NCI-H1436 treated with DMSO at 0.1 percent for 48 hours (cell line): ENCODE measurements around the gene CCDC148.
"Not testable (repeated sequence)": the region's sequence is repeated elsewhere in the genome, so short reads cannot be mapped to it uniquely, and the experiment has no call there.

ENCODE experiments used
- DNase-seq: peaks from one replicate; lab custom pipeline; 2025; lab: John Stamatoyannopoulos, UW

Gene CCDC148

DNA sequence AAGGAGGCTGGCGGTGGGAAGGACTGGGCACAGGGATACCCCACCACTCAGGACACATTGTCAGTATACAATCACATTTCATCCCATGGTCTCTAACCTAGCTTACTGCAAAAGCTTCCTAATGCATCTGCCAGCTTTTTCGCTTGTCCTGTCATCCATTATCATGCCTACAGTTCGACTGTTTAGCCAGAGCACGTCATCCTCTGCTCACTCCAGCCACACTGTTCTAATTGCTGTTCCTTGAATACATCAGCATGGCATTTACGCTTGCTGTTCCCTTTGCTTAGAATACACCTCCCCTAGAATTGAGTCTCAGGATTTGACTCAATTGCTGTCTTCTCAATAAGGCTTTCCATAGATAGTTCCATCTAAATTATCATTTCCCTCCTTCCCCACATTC is 166.3 kb downstream of the CCDC148 start:
- DNase-seq: no peak

DNA sequence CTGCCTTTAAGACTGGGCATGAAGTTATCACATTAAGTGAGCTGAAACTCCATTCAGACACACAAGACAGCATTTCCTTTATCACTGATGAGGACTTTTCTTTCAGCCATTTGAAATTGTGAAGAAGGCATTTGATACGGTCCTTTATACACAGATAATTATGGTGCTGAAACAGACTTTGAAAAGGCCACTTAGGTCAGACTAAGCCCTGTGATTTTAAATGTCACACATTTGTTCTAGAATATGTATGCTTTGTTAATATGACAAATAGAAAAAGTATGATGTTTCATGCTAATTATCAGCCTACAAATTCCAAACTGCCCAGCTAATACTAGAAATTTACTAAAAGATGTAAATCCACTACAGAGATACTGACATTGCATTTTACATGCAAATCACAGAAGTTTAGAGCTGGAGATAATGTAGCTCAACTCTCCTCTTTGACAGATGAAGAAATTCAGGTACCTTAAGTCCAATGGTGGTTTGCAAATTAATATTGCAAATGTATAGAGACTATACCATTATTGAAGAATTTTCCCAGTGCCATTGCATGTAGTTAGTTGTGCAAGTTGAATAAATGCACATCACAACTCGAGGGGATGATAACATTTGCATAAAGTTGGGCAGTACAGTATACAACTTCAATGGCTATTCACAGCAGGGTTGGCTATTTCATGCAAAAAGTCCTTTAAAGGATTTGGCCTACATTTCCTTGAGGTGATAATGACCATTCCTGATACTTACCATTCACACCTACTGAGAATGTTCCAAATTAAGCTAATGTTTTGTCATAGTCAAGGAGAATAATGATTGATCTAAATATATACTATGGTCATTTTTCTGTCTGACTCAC is 179.7 kb downstream of the CCDC148 start:
- DNase-seq: no peak

DNA sequence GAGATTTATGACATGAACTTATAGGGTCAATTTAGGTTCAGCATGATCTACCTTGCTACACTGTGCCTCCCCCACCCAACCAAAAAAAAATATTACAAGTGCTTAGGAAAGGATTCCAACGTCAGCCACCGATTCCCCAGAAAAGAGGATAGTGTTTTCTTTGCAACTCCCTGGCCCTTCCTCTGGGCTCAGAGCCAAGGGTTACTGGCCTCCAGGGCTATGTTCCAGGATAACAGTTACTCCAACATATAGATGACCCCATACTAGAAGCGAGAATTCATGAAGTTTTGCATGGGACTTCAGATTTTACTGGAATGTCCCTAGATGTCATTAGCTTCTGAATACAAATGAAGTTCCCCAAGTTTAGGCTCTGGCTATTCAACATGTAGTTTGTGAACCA is 182.8 kb downstream of the CCDC148 start:
- no peak for DNase-seq

DNA sequence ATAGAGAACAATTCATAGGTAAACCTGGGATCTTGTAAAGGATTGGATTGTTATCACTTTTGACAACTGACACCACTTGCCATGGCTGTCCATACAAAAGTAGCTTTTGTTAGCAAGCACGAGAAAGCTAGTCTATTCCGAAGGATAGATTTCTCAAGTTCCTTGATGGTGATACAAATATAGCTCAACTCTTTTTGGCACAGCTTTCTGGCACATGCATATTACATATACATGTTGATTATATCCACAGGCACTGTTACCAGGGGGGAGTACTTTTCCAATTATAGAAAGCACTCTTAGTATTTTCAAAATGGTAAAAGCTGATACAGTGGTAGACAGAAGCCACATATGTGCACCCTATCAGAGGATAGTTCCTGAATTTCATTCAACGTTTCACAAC is 186.0 kb downstream of the CCDC148 start:
- no peak for DNase-seq

DNA sequence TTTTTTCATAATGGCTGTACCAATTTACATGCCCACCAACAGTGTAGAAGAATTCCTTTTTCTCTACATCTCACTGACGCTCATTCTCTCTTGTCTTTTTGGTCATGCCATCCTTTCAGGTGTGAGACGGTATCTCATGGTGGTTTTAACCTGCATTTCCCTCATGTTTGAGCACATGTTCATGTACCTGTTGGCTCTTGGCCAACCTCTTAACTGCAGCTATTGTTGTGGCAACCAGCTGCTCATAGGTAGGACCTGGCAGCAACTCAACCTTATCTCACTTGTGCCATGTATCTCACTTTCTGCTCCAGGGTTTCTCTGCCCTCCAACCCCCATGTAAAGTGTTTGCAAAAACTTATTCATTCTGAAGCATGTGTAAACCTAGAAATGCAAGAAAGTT is 187.4 kb downstream of the CCDC148 start:
- DNase-seq: no peak

DNA sequence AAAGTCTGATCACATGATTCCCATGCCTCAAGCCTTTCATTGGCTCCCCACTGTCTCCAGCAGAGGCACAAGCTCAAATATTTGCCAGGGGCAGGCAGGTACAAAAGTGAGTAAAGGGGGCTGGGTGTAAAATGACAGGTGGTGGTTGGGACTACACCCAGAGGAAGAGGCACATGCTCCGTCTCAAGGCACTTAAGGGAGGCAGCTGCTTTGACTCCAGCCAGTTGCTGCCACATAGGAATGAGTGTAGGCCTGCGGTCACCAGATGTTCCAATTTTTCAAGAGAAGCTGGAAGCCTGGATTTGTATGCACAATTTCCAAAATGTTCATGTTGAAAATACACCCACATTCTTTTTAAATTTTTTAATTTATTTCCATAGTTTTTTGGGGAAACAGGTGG is 190.4 kb downstream of the CCDC148 start:
- no peak for DNase-seq

DNA sequence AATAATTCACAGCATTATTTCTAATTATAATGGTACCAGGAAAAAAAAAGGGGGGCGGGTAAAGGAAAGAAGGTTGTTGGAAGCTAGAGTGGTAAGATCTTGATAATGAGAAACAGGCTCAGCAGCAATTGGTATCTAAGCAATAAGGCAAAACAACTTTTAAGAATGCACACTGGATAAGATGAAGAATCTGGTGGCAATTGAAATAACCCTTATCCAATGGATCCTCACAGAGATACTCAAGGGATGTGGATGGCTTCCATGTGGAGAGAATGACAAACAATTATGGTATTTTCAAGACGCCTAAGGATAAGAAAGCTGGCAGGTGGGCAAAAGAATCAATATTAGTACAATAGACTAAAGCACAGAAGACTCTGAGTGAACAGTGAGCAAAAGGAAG is 201.3 kb downstream of the CCDC148 start:
- no peak for DNase-seq

DNA sequence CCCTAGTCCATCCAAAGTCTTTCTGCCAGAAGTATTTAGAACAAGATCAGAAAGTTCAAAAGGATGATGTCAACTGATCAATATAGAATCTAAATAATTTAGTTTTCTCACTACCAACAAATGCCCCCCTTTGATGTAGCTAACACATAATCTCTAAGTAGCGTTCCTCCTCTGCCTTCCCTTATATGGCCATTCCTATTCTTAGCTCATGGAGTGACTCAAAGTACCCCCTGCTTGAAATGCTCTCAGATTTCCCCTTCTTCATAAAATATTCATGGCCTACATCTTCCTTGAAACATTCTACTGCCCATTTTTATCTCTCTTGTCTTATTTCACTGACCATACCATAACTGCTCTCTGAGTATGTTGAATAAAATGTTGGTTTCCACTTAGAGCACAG is 203.4 kb downstream of the CCDC148 start:
- no peak for DNase-seq

DNA sequence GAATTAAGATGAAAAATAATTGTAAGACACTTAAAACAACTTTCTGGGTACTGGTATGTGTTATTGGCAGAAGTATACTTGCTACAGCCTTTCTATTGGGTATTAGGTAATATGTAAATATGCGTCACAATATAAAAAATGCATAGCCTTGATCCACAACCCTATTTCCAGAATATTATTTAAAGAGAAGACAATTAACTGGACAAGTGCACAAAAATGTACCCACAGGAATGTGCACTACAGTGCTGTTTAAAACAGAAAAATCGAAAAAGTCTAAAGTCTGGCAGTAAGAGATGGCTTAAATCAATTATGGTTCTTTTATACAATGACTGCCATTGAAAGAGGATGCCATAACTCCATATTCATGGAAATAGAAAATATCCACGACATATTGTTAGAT is 205.2 kb downstream of the CCDC148 start:
- no peak for DNase-seq

DNA sequence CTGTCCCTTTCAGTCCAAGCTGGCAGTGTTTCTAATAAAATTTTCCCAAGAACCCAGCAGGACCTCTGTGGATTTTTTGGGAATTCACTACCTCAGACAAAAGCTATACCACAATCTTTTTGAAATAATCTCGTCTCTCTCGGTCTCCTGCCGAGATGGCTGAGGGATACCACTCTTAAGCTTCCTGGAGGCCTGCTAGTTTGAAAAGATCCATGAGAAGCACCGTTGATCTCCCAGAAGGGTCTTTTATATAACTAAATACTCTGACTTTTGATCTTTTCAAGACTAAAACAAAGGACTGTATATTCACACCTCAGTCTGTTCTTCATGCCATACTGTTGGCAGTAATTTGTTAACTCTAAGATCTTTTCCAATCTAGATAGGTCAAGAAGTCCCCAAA is 213.2 kb downstream of the CCDC148 start:
- DNase-seq: no peak

DNA sequence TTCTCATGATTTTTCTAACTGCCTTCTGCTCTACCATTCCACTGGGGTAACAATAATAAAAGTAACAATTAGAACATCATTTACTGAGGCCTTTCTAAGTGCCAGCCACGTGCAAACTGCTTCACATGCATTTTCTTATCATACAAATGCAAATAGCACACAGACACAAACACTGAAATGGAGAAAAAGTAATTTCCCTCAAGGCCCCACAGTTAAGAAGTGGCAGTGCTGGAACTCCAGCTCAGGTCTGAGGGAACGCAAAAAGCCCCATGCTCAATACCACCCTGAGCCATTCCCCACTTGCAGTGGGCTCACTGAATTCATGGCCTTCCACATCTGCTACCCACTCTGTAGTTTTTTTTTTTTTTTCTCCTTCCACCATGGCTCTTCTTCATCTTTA is 214.3 kb downstream of the CCDC148 start:
- no peak for DNase-seq

DNA sequence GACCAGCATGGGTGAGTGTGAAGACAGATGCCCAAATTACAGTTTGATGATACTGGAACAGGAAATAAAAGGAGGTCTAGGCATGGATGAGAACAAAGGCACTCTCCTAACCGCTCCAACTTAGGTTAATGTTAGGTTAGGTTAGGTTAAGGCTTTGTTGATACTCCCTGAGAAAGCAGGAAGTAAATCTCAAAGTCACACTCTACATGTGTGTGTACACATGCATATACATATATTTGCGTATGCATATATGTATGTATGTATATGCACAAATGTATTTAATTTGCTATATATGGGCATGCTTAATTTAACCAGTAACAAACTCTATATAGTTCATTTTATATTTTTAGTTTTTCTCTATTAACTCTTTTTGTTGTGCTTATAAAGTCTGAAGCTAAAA is 215.6 kb downstream of the CCDC148 start:
- DNase-seq: no peak

DNA sequence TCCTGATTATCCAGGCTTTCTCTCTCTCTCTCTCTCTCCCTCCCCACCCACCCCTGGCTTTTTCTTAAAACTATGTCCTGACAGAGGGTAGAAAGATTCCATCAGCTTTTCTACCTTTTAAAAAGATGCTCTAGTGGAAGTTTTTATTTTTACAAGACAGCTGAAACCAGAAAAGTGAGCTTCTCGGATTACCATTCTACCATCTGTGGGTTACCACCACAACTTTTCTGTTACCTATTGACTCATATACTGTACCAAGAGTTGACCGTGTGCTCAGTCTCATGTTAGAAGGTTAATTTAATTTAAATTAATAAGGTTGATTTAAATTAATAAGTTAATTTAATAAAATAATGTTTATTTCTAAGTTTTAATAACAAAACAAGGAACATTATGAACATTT is 217.3 kb downstream of the CCDC148 start:
- no peak for DNase-seq

DNA sequence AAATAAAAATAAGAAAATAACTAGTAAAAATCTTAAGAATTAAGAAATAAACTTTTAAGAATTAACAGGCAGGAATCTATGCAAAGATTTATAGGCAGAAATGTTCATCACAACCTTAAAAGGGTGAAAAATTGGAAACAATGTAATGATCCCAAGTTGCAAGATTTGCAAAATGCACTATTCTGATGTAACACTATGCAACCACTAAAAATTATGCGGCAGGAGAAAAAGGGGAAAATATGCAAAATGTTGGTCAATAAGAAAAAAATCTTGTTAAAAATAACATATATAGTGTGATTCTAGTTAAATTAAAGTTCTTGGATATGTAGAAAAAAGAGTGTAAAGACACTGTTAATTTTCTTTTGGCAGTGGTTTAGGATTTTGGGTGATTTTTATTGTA is 222.1 kb downstream of the CCDC148 start:
- no peak for DNase-seq

DNA sequence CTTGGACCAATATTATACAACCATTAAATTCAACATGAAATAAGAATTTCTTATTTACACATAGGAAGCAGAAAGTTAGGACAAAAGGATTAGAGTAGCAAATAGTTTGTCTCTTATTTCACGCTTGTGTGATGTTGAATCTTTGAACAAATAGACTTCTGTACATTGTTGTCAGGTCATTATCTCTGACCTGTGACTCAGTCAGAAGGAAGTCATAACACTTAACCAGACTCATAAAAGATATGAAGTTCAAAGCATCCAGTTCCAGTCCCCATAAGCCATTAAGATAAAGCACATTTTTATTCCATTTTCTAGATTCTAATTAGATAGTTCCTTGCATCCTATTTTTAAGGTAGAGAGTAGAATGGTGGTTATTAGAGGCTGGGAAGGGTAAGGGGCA is 224.1 kb downstream of the CCDC148 start:
- DNase-seq: no peak

DNA sequence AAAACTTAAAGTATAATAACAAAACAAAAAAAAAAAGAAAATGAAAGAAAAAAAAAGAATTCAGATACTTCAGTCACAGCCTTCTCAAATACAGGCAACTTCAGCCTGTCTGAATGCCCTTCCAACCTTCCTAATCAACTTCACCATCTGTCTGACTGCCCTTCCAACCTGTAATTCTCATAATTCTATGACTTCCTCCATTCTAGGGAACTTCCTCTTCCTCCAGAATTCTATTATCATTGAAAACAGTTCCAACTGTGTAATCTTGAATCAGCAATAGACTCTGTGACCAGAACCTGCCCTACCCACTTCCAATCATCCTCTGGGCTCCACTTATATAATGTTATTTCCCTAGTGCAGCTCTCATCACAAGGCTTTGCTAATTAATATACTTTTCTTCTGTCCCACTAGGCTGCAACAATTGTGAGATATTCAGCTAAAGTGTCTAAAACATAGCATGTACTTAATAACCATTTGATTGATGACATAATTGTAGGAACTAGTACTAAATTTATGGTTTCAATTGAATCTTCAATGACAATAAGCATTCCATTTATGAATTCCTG is 227.5 kb downstream of the CCDC148 start:
- no peak for DNase-seq

DNA sequence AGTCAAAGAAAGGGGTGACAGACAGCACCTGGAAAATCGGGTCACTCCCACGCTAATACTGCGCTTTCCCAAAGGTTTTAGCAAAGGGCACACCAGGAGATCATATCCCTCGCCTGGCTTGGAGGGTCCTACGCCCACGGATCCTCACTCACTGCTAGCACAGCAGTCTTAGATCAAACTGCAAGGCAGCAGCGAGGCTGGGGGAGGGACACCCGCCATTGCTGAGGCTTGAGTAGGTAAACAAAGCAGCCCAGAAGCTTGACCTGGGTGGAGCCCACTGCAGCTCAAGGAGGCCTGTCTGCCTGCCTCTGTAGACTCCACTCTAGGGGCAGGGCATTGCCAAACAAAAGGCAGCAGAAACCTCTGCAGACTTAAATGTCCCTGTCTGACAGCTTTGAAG is 233.5 kb downstream of the CCDC148 start:
- not testable (repeated sequence) for DNase-seq

DNA sequence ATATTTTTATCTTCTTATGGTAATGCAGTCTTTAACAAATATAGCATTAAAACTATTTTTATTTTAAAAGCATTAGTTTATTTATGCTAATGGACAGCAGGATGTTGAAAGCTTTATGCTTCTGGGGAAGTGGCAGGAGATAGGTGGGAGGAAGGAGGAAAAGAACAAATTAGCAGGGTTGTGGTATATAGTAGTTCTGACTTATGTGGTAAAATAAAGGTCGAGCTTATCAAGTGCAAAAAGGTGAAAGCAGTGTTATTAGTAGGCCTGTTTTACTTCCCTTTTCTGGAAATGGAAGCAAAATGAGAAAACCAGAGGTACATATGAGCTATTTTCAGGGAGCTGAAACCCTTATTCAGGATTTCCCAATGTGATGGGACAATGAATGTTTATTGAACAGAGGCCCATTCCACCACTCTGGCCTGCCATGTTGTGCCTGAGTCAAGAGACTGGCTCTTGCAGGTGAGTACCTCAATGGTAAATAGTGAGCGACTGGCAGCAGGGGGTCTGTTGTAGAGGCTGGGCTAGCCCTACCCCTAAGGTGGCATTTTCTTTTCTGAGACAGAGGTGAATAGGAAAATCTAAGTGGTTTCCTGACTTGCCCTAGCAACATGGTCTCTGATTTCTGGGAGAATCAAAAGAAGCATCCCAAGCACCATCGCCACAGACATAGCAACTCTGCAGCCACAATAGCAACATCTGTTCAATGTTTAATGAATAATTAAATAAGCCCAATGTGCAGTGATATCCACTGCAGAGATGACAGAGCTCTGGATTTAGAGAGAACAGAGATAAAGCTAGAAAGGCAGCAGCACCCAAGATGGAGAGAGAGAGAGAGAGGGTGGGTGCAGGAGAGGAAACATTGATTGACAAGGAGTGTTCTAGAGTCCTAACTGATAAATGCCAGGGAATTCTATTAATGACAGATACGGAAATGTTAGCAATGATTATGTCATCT is 235.2 kb downstream of the CCDC148 start:
- DNase-seq: no peak

DNA sequence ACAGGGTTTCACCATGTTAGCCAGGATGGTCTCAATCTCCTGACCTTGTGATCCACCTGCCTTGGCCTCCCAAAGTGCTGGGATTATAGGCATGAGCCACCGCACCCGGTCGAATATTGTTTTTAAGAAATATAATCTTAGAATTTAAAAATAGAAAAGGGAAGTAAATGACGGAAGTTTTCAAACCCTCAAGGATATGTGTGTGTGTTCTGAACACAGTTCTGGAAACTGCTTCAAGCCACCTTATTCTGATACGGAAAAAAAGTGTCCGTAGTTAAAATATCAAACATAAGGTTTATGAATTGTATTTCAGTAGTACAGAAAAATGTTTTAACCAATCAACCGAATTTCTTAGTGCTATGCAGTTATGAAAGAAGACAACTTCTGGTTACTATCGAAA is 239.0 kb downstream of the CCDC148 start:
- DNase-seq: no peak

DNA sequence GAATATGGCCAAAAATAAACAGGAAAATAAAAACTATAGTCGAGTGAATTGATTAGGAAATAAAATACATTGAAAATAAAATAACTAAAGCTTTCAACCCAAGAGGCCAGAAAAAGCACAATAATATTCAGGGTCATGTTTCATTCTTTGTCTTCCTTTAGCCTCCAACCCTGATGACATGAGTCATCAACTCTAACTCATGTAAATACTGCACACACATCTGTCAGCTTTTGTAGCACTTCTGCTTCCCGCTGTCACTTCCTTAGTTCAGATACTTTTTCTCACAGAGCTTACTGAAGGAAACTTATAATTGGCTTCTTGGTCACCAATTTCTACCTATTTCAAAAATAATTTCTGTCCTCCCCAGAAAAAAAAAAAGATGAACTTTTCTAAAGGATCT is 242.1 kb downstream of the CCDC148 start:
- DNase-seq: no peak

DNA sequence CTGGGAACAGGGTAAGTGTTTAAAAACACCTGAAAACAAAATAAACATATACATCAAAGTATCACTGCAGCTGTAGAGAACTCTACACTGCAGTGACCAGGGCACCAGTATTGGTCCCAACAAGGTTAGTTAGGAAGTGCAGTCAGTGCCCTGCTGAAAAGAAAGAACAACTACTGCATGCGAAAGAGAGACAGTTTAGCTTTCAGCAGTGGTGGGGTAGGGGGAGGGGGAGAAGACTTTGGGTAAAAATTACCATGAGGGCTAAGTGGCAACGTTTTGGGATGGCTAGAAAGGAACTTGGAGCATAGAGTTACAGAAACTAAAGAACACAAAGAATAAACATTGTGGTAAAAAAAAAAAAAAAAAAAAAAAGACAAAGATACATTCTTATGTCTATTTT is 242.8 kb downstream of the CCDC148 start:
- DNase-seq: no peak

DNA sequence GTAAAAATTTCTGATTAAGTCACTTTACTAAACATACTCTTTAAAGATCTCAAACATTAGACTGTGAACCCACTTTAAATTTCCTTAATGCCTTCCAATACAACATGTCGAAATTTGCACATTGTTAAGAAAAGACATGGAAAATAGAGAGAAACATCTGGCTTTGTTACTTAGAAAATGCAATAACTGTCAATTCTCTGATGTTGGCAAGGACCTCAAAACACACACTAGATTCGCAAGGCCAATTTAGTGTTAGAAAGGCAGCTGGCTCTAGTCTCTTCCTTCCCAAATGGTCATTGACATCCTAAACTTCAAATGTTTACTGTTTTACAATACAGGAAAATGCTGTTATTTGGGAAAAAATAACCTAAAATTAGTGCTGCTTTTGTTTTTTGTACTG is 244.3 kb downstream of the CCDC148 start:
- no peak for DNase-seq

DNA sequence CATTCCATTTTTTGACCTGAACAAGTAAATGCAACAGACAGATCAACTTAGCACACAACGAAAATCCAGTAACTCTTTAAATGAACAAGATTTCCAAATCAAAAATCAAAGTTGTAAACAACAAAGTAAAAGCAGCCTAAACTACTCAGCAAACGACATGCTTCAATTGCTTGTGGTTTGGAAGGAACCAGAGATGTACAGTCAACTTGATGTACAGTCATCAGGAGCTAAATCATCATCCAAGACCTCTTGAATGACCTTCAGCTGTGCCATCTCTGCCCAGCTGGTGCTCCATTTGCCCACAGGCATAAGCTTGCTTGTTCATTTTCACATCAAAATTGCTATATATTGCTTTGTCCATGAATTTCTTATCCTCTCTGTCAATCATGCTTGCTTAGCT is 245.1 kb downstream of the CCDC148 start:
- no peak for DNase-seq
